Tibial nerve (tissue), 4 donors: ENCODE measurements around the gene EPHB4.

Source experiments
- CTCF ChIP-seq, 5 experiments: fragments of 200-600 bp in 3 of 5; fragments of 450-650 bp in 2 of 5; sonication (generic) in 3 of 5; IDR thresholded peaks; one replicate each; pipeline ENCODE4 v1.5.1; 2016 to 2019; ENCODE audit warnings: antibody characterized with exemption in 5 of 5, mild to moderate bottlenecking in 3 of 5, moderate library complexity in 2 of 5
- EP300 ChIP-seq, 2 donors: sonication (generic); formaldehyde crosslinking; IDR thresholded peaks; one replicate each; pipeline ENCODE4 v1.6.1; 2017; ENCODE audit warnings: antibody characterized with exemption in 2 of 2, mild to moderate bottlenecking in 1 of 2
- POLR2A ChIP-seq, 2 donors: fragments of 450-650 bp; IDR thresholded peaks; one replicate each; pipeline ENCODE4 v1.6.1; 2017; ENCODE audit warnings: antibody characterized with exemption in 2 of 2, mild to moderate bottlenecking in 2 of 2, moderate library complexity in 2 of 2

- TF ChIP-seq CTCF (IDR thresholded peaks at IDR 0.05) (no peak), POLR2A (IDR thresholded peaks at IDR 0.05) (no peak), EP300 (IDR thresholded peaks at IDR 0.05) (no peak)
Observed at GRCh38 chr7:100855515-100855914, 28.2 kb upstream of the EPHB4 start.
